ENCODE measurements around the gene RNF20.

RNF20 gene

DNA sequence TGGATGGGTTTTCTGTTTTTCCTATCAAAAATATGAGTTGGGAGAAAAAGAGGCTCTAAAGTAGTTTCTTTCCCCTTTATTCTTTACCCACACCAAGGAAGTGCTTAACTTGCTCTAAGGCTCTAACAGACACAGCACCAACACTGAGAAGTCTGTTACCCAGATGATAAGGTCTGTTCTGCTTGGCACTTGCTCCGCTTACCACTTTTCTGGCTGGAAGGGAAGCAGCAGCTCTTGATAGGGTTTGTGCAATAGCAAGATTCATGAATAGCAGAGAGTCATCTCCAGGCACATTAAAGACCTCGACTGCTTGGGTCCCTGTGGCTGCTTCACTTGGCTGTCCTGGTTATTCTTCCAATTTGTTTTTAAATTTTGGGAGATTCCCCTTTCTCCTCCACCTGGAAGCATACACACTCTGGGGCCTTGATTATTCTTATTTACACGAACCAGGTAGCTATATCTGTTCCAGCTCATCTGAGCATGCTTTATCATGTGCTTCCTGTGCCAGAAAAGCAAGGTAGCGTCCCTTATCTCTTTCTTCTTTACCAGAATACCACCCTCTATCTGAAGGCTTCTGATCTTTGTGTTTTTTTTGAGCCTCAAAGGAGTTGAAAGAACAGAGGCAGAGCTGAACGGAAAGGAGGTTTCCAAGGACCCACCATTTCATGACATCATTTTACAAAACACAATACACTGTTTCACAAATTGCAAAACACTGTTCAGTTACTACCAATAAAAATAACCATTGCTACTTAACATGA is 36.3 kb downstream of the RNF20 start:
- Histone ChIP-seq H3K27me3 (ENCODE audit: low read length) (no peaks in the 10 kb centered on the region), H2AFZ (ENCODE audit: low read depth, low read length, severe bottlenecking) (no peak overlapping the region), H3K9me2 (replicated peaks; ENCODE audit: insufficient read depth, low read length) (no peaks in the 10 kb centered on the region), H3K36me3 (ENCODE audit: low read length) (0 out of 2 replicates have a peak, but pooled peaks cover 3% of the 10 kb centered on the region), H3K9me3 (ENCODE audit: insufficient read depth, low read length) (no peaks in the 10 kb centered on the region), H3K4me2 (ENCODE audit: low read depth, low read length, poor library complexity, severe bottlenecking) (no peak overlapping the region), H4K20me1 (ENCODE audit: low read depth, low read length) (no peaks in the 10 kb centered on the region), H3K4me3 (ENCODE audit: insufficient read depth, low read length, poor library complexity, severe bottlenecking) (no peak overlapping the region), H3K27ac (ENCODE audit: low read depth, low read length) (no peak overlapping the region), H3K9ac (ENCODE audit: low read length) (no peak overlapping the region), H3F3A (ENCODE audit: insufficient read depth) (no peaks in the 10 kb centered on the region), H3K79me2 (ENCODE audit: insufficient read depth, low read length) (no peaks in the 10 kb centered on the region)
- TF ChIP-seq, protein P1, sequence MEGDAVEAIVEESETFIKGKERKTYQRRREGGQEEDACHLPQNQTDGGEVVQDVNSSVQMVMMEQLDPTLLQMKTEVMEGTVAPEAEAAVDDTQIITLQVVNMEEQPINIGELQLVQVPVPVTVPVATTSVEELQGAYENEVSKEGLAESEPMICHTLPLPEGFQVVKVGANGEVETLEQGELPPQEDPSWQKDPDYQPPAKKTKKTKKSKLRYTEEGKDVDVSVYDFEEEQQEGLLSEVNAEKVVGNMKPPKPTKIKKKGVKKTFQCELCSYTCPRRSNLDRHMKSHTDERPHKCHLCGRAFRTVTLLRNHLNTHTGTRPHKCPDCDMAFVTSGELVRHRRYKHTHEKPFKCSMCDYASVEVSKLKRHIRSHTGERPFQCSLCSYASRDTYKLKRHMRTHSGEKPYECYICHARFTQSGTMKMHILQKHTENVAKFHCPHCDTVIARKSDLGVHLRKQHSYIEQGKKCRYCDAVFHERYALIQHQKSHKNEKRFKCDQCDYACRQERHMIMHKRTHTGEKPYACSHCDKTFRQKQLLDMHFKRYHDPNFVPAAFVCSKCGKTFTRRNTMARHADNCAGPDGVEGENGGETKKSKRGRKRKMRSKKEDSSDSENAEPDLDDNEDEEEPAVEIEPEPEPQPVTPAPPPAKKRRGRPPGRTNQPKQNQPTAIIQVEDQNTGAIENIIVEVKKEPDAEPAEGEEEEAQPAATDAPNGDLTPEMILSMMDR (IDR thresholded peaks at IDR 0.05; ENCODE audit: insufficient read depth, low read length, poor library complexity, severe bottlenecking), result no peak
- TF ChIP-seq EZH2phosphoT487 (conservative IDR thresholded peaks at IDR 0.05; ENCODE audit: low read length), result no peak

GRCh38 chr9:101571114-101571513 is 37.5 kb downstream of the RNF20 start:
- Histone ChIP-seq H3K9ac (ENCODE audit: low read length) (no peak overlapping the region), H3K9me2 (replicated peaks; ENCODE audit: insufficient read depth, low read length) (no peaks in the 10 kb centered on the region), H2AFZ (ENCODE audit: low read depth, low read length, severe bottlenecking) (no peak overlapping the region), H3K36me3 (ENCODE audit: low read length) (0 out of 2 replicates have a peak, but pooled peaks cover 2% of the 10 kb centered on the region), H3K4me3 (ENCODE audit: insufficient read depth, low read length, poor library complexity, severe bottlenecking) (no peak overlapping the region), H4K20me1 (ENCODE audit: low read depth, low read length) (no peaks in the 10 kb centered on the region), H3K9me3 (ENCODE audit: insufficient read depth, low read length) (no peaks in the 10 kb centered on the region), H3F3A (ENCODE audit: insufficient read depth) (no peaks in the 10 kb centered on the region), H3K27ac (ENCODE audit: low read depth, low read length) (no peak overlapping the region), H3K79me2 (ENCODE audit: insufficient read depth, low read length) (no peaks in the 10 kb centered on the region), H3K27me3 (ENCODE audit: low read length) (no peaks in the 10 kb centered on the region), H3K4me2 (ENCODE audit: low read depth, low read length, poor library complexity, severe bottlenecking) (no peak overlapping the region)
- TF ChIP-seq, protein P1 (IDR thresholded peaks at IDR 0.05; ENCODE audit: insufficient read depth, low read length, poor library complexity, severe bottlenecking), result no peak
- TF ChIP-seq EZH2phosphoT487 (conservative IDR thresholded peaks at IDR 0.05; ENCODE audit: low read length), result no peak

- no peak for TF ChIP-seq EZH2phosphoT487 (conservative IDR thresholded peaks at IDR 0.05; ENCODE audit: low read length)
- TF ChIP-seq, protein P1 (IDR thresholded peaks at IDR 0.05; ENCODE audit: insufficient read depth, low read length, poor library complexity, severe bottlenecking), result no peak
- no peaks in the 10 kb centered on the region for H3K9me2 ChIP-seq (replicated peaks; ENCODE audit: insufficient read depth, low read length)
- H3K27me3 ChIP-seq (ENCODE audit: low read length), result no peaks in the 10 kb centered on the region
- H3K9me3 ChIP-seq (ENCODE audit: insufficient read depth, low read length), result no peaks in the 10 kb centered on the region
- no peak overlapping the region for H3K4me2 ChIP-seq (ENCODE audit: low read depth, low read length, poor library complexity, severe bottlenecking)
- H2AFZ ChIP-seq (ENCODE audit: low read depth, low read length, severe bottlenecking), result no peak overlapping the region
- no peaks in the 10 kb centered on the region for H4K20me1 ChIP-seq (ENCODE audit: low read depth, low read length)
- H3K4me3 ChIP-seq (ENCODE audit: insufficient read depth, low read length, poor library complexity, severe bottlenecking), result no peak overlapping the region
- H3K36me3 ChIP-seq (ENCODE audit: low read length), result no peaks in the 10 kb centered on the region
- no peaks in the 10 kb centered on the region for H3F3A ChIP-seq (ENCODE audit: insufficient read depth)
- no peaks in the 10 kb centered on the region for H3K79me2 ChIP-seq (ENCODE audit: insufficient read depth, low read length)
- no peak overlapping the region for H3K9ac ChIP-seq (ENCODE audit: low read length)
- no peak overlapping the region for H3K27ac ChIP-seq (ENCODE audit: low read depth, low read length)
These were observed 38.7 kb downstream of the RNF20 start for GRCh38 chr9:101572316-101572715.

All from SU-DHL-6 (cell line).